ENCODE data around the gene PNPLA7. TPM values are rescaled to one million over a fixed set of nuclear protein-coding genes. Genes with fewer than 3 reads are reported as not detected.

PNPLA7 gene
- total and polyA plus RNA-seq, 7 donors = 1.8 to 12.2 (median 8.2) TPM

GRCh38 chr9:137485343-137486140 lies 64.7 kb downstream of the PNPLA7 start:
- peaks cover 0 to 12% (median 9%) of the 10 kb centered on the region in 4 donors for H3K4me1 ChIP-seq
- WGBS, 2 donors = 89 to 91% methylated on average over 26 of the region's 26 CpGs
- H3K36me3 ChIP-seq = peaks cover 0 to 5% (median 0%) of the 10 kb centered on the region in 4 donors
- H3K27ac ChIP-seq = no peak overlapping the region
- no peaks in the 10 kb centered on the region for H3K9me3 ChIP-seq
- TF ChIP-seq CTCF (IDR thresholded peaks at IDR 0.05) = no peak
- no peak for TF ChIP-seq EP300 (IDR thresholded peaks at IDR 0.05)
- no peak for TF ChIP-seq POLR2AphosphoS5 (IDR thresholded peaks at IDR 0.05)
- no peak for TF ChIP-seq POLR2A (IDR thresholded peaks at IDR 0.05)
- intact Hi-C loops (cut with DNase I) = no loop called here
- no peak for DNase-seq
- no peak overlapping the region for H3K4me3 ChIP-seq
- no peaks in the 10 kb centered on the region for H3K27me3 ChIP-seq

- intact Hi-C loops (cut with DNase I) = no loop called here
- WGBS, 2 donors = 93 to 96% methylated on average over 27 of the region's 27 CpGs
- no peaks in the 10 kb centered on the region for H3K27me3 ChIP-seq
- no peak overlapping the region for H3K4me3 ChIP-seq
- no peak for DNase-seq
- no peak overlapping the region for H3K27ac ChIP-seq
- TF ChIP-seq CTCF (IDR thresholded peaks at IDR 0.05) (no peak), EP300 (IDR thresholded peaks at IDR 0.05) (no peak), POLR2A (IDR thresholded peaks at IDR 0.05) (no peak), POLR2AphosphoS5 (IDR thresholded peaks at IDR 0.05) (no peak)
- H3K9me3 ChIP-seq = no peaks in the 10 kb centered on the region
- no peaks in the 10 kb centered on the region for H3K36me3 ChIP-seq
- peaks cover 0 to 12% (median 9%) of the 10 kb centered on the region in 4 donors for H3K4me1 ChIP-seq
Observed at GRCh38 chr9:137484551-137485315, 65.5 kb downstream of the PNPLA7 start.

- H3K4me3 ChIP-seq = no peak overlapping the region
- peaks cover 0 to 12% (median 9%) of the 10 kb centered on the region in 4 donors for H3K4me1 ChIP-seq
- no peaks in the 10 kb centered on the region for H3K27me3 ChIP-seq
- no peak for TF ChIP-seq POLR2A (IDR thresholded peaks at IDR 0.05)
- TF ChIP-seq CTCF (IDR thresholded peaks at IDR 0.05) = no peak
- TF ChIP-seq POLR2AphosphoS5 (IDR thresholded peaks at IDR 0.05) = peak in 1 of 4 donors; percentile 36
- H3K27ac ChIP-seq = peak overlapping the region; percentile 42 to 57 (median 52)
- intact Hi-C loops (cut with DNase I) = no loop called here
- no peaks in the 10 kb centered on the region for H3K36me3 ChIP-seq
- DNase-seq = peak; percentile 84
- WGBS, 2 donors = 69 to 82% methylated on average over 26 of the region's 26 CpGs
- H3K9me3 ChIP-seq = no peaks in the 10 kb centered on the region
Observed at GRCh38 chr9:137482094-137482781, 68.0 kb downstream of the PNPLA7 start.

GRCh38 chr9:137480686-137481683 lies 69.2 kb downstream of the PNPLA7 start:
- H3K27ac ChIP-seq = peak overlapping the region in 2 of 4 donors; percentile 50 to 55
- H3K27me3 ChIP-seq = no peaks in the 10 kb centered on the region
- no peak for DNase-seq
- H3K4me3 ChIP-seq = no peak overlapping the region
- intact Hi-C loops (cut with DNase I) = no loop called here
- H3K36me3 ChIP-seq = no peaks in the 10 kb centered on the region
- TF ChIP-seq EP300 (IDR thresholded peaks at IDR 0.05) = no peak
- TF ChIP-seq CTCF (IDR thresholded peaks at IDR 0.05) = no peak
- no peak for TF ChIP-seq POLR2A (IDR thresholded peaks at IDR 0.05)
- TF ChIP-seq POLR2AphosphoS5 (IDR thresholded peaks at IDR 0.05) = no peak
- 89 to 93% methylated on average over 38 of the region's 38 CpGs for WGBS, 2 donors
- H3K4me1 ChIP-seq = peaks cover 0 to 12% (median 9%) of the 10 kb centered on the region in 4 donors
- no peaks in the 10 kb centered on the region for H3K9me3 ChIP-seq
